NCI-H748 treated with DMSO at 0.1 percent for 48 hours (cell line): ENCODE data around the gene ANGEL1.

Experiments used
- DNase-seq: peaks from one replicate; lab custom pipeline; 2025; lab: John Stamatoyannopoulos, UW

ANGEL1 gene

DNA sequence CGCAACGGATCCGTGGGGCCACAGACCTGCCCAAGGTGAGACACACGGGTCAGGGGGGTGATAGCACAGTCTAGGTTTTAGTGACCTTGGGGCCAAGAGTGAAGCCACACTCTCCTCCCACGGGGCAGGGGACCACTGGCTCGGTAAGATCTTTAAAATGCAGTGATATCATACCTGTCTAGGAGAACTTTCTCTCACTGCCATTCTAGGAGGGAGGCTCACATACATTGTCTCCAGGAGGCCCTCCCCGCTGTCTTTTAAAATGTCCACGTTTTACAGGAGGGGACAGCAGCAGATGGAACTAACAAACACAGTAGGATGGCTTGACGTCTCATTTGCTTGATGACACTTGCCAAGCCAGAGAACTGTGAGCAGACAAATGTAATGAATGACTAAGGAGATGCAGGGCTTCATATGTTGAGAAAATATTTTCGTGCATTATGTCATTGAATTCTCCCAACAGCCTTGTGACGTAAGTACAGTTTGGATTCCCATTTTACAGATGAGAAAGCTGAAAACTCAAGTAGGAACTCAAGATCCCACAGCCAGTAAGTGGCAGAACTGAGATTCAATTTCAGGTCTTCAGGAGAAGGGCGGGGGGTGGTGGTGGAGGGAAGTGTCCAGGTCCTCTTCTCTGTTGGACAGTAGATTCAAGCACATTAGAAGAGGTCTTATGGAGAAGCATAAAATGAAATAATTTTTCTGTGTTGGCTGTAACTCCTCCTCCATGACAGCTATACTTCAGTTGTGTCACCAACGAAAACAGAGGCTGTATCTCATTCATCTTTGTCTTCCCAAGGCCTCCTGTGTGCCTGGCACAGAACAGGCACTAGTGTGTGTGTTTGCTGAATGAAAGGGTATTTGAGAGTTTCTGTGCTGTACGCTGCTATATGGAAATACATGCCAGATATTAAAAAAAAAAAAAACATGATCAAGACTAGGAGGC, 49.3 kb downstream of the ANGEL1 start:
- DNase-seq, result no peak

DNA sequence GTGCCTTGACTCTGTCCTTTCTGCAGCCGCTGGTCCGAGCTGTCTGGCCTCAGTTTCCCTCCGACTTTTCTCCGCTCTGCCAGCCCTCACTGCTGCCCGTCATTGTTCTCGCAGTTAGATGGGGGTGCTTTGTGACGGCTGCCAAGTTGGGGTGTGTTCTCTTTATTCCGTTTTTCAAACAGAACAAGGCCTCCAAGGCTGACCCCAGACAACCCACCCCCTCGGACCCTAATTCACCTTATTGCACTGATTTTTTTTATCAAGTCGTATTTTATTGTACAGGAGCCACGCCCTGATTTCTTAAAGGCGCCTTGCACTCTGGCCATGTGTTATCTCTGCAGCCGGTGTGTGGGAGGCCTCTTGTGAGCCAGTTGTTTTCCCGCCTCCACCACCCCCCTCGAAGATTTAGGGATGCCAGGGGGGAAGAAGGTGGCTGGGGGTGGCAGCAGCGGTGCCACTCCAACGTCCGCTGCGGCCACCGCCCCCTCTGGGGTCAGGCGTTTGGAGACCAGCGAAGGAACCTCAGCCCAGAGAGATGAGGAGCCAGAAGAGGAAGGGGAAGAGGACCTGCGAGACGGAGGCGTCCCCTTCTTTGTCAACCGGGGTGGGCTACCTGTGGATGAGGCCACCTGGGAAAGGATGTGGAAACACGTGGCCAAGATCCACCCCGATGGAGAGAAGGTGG, 50.1 kb downstream of the ANGEL1 start:
- DNase-seq, result no peak

DNA sequence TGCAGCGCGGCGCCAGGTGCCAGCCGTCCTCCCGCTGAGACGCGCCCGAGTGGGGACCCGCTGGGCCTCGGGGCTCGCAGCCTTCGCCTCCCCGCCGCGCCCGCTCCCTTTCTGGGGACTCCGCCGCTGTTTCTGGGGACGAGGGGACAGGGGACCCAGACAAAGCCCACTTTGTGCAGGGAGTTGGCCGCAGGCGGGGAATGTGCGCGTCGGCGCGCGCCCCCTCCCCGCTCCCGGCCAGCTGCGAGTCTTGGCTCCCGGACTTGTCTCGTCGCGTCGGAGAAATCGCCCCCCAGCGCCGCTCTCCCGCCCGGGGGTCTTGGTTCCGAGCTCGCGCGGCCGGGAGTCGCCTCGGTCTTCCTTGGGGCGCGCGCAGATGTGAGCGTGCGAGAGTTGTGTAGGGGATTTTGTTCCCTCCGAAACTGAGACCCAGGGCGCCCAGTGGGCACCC, 50.7 kb downstream of the ANGEL1 start:
- no peak for DNase-seq

DNA sequence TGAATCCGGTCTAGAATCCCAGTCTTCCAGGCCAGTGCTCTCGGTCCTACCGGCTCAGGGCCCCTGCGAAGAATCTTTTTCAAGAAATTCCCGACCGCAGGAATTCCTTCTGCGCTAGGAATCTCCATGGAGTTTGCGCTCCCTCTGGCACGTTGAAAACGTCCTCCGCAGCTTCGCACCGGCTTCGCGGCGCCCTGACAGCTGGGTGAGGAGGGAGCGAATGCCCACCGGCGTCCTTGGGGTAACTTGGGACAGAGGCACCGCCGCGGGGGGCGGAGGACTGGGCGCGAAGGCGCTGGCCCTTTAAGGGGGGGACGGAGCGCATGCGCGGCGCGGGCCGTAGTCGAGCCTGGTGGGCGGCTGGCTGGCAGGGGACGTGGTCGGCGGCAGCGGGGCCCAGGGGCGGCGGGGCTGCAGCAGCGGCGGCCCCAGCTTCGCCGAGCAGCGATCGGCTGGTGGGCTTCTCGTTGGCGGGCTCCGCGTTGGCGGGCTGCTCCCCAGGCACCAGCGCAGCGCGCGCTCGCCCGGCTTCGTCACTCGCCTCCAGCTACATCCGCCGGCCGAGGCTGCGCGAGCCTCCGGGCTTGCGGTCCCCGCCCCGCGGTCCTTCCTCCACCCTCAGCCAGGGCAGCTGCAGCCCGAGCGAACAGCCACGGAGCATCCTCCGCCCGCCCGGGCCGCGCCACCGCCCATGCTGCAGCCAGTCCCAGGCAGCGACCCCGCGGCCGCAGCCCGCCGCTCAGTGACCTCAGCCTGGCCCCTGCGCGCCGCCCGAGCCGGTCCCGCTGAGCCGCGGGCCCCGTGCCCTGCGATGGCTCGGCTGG, 51.3 kb downstream of the ANGEL1 start, which contains the start of gene VASH1:
Gene VASH1 (plus strand): TSS at position 333 of the 824 bp plus-strand sequence. CDS start 1,354 bp downstream, outside the sequence.
- DNase-seq, result peak; percentile 34

DNA sequence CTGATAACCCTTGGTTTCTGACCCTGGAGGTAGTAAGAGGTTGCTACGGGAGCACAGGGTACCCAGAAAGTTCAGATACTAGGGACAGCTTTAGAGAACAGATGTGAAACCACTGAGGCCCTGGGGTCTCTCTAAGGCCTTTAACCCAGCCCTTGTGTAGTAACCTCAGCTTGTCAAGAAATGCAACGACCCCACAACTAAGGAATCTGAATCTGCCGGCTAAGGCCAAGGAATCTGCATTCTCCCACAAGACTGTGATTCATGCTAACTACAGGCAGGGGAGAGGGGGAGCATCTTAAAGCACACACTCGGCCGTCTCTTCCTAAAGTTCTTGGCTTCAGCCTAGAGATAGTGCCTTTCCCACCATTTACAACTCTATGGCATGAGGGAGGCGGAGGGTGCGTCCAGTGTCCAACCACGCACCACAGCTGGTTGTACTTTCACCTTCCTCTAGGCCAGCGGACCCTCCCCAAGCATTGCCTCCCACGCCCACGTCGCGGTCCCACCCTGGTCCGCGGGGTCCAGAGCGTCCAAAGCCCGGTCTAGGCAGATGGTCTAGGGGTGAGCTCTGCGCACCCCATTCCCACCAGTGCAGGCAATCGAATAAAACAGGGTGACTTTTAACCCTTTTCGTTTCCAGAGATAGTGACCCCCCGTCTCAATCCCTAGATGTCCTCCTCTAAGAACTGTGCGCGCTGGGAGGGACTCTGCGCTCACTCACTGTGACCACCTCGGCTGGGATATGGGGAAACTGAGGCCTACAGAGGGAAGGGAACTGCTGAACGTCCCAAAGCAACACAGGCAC, 52.1 kb downstream of the ANGEL1 start:
- no peak for DNase-seq

DNA sequence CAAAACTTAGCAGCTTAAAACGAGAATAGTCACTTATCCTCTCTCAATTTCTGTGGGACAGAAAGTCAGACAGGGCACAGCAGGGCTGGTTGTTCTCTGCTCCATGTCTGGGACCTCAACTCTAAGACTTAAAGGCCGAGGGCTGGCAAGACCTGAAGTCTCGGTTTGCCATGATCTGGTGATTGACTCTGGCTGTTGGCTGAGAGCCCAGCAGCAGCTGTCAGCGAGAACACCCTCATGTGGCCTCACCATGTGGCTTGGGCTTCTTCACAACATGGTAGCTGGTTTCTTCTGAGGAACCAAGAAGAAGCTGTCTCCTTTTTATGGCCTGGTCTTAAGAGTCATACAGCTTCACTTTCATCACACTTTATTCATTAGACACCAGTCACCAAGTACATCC, 53.1 kb downstream of the ANGEL1 start:
- no peak for DNase-seq

DNA sequence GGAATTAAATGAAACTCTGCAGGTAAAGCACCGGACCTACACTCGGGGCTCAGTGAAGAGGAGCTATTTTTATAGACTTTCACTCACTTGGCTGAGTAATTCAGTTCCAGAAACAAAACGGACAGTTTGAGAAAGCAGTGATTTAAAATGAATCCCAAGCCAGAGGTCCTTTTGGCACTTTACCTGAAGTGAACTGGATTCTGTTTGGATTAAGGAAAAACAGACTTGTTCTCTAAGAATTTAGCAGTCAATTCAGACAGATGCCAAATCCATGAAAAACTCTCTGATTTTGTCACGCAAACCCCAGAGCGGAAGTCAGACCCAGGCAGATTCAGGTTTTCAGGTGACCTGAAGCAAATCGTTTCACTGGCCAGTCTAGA, 56.3 kb downstream of the ANGEL1 start:
- no peak for DNase-seq

DNA sequence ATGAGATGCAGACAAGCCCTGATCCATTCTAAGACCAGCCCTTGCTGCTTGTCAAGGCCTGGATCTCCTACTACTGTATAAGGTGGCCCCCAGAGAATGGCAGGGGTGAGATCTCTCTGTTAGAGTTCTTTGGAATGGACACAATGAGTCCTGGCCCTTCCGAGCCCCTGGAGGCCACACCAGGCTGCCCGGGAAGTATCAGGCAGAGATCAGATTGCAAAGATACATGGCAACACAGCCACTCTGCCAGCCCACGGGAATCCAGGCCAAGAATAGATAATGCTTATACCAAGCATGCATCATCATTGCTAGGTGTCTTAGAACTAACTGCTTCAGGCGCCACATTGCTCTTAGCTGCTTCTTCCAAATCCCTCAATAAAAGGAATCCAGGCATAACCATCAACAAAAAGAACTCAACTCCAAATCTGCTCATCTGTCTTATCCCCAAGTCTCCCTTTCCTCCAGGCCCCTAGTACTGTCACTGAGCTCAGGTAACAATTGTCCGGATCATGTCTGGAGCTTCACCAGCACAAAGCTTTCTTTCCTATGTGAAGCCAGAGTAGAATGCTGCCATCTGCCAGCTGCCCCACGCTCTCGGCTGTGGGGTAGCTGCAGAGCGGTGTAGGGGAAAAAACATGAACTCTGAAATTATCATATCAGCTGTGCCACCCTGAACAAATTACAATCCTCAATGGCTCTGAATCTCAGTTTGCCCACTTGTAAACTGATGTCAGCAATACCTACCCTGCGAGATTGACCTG, 56.9 kb downstream of the ANGEL1 start:
- DNase-seq, result no peak

DNA sequence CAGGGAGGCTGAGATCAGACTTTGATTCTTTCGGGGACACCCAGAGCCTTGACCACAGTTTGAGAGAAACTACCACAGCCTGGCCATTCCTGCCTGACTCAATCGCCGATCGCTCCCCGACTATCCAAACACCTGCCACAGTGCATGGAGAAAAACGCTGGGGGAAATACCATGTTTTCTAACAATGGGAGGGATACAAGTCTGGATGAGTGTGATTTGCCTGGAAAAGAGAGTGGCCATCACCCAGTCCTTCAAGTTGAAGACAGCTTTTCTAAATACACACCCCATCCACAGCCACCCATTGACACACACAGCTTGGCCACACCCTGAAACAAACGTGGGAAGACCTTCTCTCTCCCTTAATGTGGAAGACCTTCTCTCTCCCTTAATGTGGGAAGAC, 58.1 kb downstream of the ANGEL1 start:
- DNase-seq, result no peak

DNA sequence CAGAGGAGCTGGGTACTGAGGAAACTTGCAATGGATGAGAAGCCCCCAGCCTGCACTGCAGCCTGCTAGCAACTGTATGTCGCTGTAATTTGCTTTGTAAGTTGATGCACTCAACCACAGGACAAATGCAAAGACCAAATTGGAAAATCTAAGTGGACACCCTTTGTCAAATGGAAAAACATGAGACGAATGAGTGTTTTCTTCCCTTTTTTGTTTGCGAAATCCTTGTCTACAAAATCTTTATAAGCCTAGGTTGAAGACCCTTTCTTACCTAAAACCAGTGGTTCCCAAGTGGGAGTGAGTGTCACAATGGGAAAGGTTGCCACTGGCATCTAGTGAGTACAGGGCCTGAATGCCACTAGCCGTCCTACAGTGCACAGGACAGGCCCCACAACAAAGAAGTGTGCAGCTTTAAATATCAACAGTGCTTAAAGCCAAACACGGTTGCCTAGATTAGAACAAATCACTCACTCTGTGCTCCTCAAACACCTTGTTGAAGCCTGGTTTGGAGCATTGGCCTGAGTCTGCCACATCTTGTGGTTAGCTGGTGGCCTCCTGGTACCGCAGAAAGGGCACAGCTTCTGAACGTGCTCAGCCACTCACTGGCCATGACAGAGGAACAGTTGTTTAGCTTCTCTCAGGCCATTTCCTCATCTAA, 59.0 kb downstream of the ANGEL1 start:
- DNase-seq, result no peak

DNA sequence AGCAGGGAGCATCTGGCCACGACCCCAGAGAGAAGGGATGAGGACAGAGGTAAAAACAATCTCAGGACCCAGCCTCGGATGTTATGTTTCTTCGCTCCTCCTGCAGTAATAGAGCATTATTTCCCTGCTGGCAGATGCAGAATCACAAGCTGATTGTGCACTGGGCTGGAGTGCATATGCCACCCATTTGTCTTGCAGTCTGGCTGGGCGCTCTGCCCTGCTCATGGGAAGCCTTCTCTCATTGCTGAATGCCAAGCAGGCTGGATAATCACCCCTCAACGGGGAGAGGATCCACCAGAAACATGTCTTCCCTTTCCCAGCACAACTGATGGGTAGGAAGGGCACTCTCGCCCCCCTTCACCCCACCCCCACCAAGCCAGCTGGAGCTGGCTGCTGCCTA, 59.9 kb downstream of the ANGEL1 start:
- no peak for DNase-seq

DNA sequence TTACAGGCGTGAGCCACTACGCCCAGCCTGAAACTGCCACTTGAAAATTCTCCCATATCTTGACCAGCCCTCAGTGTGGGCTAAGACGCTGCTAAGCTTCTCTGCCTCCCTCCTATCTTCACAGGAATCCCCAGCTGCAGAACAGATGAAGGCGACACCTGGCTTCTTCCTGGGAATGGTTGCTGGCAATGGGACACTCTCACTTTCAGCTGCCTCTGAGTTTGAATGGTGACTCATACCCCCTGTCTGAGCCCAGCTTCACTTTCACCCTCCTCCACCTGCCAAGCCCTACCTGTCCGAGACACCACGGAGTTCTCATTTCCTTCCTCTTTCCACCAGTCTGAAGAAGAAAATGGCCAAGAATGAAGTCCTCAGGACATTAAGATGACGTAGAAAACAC, 69.7 kb downstream of the ANGEL1 start:
- DNase-seq, result no peak

DNA sequence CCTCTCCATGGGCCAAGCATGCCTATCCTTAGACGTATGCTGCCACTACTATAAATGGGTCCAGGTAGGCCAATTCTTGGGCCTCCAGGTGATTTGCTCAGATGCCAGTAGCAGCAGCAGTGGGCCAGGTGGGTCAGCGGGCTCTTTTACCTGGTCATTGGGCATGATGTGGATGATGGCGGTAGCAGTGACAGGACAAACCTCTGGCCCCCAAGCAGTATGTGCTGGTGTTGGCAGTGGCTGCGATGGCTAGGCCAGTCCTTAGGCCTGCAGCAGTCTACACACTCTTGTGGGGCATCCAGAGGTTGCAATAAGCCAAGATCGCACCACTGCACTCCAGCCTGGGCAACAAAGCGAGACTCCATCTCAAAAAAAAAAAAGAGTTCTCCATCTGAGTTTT, 70.5 kb downstream of the ANGEL1 start:
- DNase-seq, result no peak

DNA sequence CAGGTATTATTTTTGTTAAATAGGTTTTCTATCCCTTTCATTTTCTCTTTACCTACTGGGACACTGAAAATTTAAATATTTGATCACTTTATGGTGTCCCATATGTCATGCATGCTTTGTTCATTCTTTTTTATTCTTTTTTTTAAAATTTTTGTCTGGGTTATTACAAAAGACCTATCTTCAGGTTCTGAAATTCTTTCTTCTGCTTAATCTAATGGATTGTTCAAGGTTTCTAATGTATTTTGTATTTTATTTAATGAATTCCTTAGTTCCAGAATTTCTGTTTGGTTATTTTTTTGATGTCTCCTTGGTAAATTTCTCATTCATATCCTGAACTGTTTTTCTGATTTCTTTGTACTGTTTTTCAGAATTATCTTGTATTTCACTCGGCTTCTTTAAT, 71.6 kb downstream of the ANGEL1 start:
- DNase-seq, result no peak
